GM18873 (cell line): ENCODE measurements around the gene RYR1.
"Not testable (repeated sequence)": the region's sequence is repeated elsewhere in the genome, so short reads cannot be mapped to it uniquely, and the experiment has no call there.

Experiments used
- ATAC-seq: cut with Tn5 transposase; IDR thresholded peaks from one replicate; pipeline ENCODE4 v1.9.1; 2021; ENCODE audit warnings: mild to moderate bottlenecking, moderate library complexity, moderate number of reproducible peaks; ENCODE audit not compliant: unreplicated experiment, low FRiP score

Gene RYR1

GRCh38 chr19:38556521-38557174 lies 123.2 kb downstream of the RYR1 start:
- ATAC-seq: no peak

GRCh38 chr19:38557205-38557799 lies 123.8 kb downstream of the RYR1 start:
- no peak for ATAC-seq

GRCh38 chr19:38558933-38559332 lies 125.4 kb downstream of the RYR1 start:
- ATAC-seq: not testable (repeated sequence)

GRCh38 chr19:38559428-38560401 lies 126.2 kb downstream of the RYR1 start:
- peak; percentile 48 for ATAC-seq

- no peak for ATAC-seq
These were observed 127.6 kb downstream of the RYR1 start for GRCh38 chr19:38561053-38561606.

GRCh38 chr19:38561658-38562057 lies 128.2 kb downstream of the RYR1 start:
- no peak for ATAC-seq

- no peak for ATAC-seq
These were observed 128.6 kb downstream of the RYR1 start for GRCh38 chr19:38562096-38562495.

GRCh38 chr19:38563475-38563874 lies 130.0 kb downstream of the RYR1 start:
- no peak for ATAC-seq

GRCh38 chr19:38564981-38565690 lies 131.6 kb downstream of the RYR1 start:
- no peak for ATAC-seq

GRCh38 chr19:38565691-38566105 lies 132.2 kb downstream of the RYR1 start:
- no peak for ATAC-seq

GRCh38 chr19:38569368-38569983 lies 136.0 kb downstream of the RYR1 start:
- ATAC-seq: no peak

- no peak for ATAC-seq
These were observed 138.2 kb downstream of the RYR1 start for GRCh38 chr19:38571682-38572081.

GRCh38 chr19:38577826-38578225 lies 144.3 kb downstream of the RYR1 start:
- no peak for ATAC-seq

GRCh38 chr19:38579304-38579703 lies 145.8 kb downstream of the RYR1 start:
- not testable (repeated sequence) for ATAC-seq

- no peak for ATAC-seq
These were observed 146.6 kb downstream of the RYR1 start for GRCh38 chr19:38580080-38580479.

GRCh38 chr19:38583219-38583984 lies 149.9 kb downstream of the RYR1 start:
- ATAC-seq: no peak

GRCh38 chr19:38583985-38584305 lies 150.5 kb downstream of the RYR1 start:
- ATAC-seq: no peak

GRCh38 chr19:38587562-38587961 lies 154.1 kb downstream of the RYR1 start:
- no peak for ATAC-seq

GRCh38 chr19:38588041-38588440 lies 154.6 kb downstream of the RYR1 start:
- ATAC-seq: no peak
